Glutamatergic neuron (in vitro differentiated cells): ENCODE data around the gene AMH. TPM values are rescaled to one million over a fixed set of nuclear protein-coding genes. Genes with fewer than 3 reads are reported as not detected.

Experiments used
- DNase-seq: peaks from one replicate; pipeline ENCODE4 v3.0.0; 2022
- H3K27ac Mint-ChIP-seq: one replicate; pipeline ENCODE4 v1.8.0; 2020; ENCODE audit warnings: mild to moderate bottlenecking, mixed read lengths, inconsistent platforms; ENCODE audit not compliant: unreplicated experiment
- H3K27me3 Mint-ChIP-seq: one replicate; pipeline ENCODE4 v1.8.0; 2020; ENCODE audit warnings: mild to moderate bottlenecking, moderate library complexity, mixed read lengths, inconsistent platforms; ENCODE audit not compliant: unreplicated experiment
- H3K36me3 Mint-ChIP-seq: one replicate; pipeline ENCODE4 v1.8.0; 2020; ENCODE audit warnings: mild to moderate bottlenecking, mixed read lengths, inconsistent platforms; ENCODE audit not compliant: unreplicated experiment
- H3K4me1 Mint-ChIP-seq: one replicate; pipeline ENCODE4 v1.8.0; 2020; ENCODE audit warnings: mild to moderate bottlenecking, low read depth, mixed read lengths, inconsistent platforms; ENCODE audit not compliant: unreplicated experiment
- H3K4me3 Mint-ChIP-seq: one replicate; pipeline ENCODE4 v1.8.0; 2020; ENCODE audit warnings: mild to moderate bottlenecking, mixed read lengths, inconsistent platforms; ENCODE audit not compliant: unreplicated experiment
- H3K9me3 Mint-ChIP-seq: one replicate; pipeline ENCODE4 v1.8.0; 2020; ENCODE audit warnings: mild to moderate bottlenecking, moderate library complexity, mixed read lengths, inconsistent platforms; ENCODE audit not compliant: unreplicated experiment
- total RNA-seq: library from RNA; stranded (reverse); fragmentation: NEBNext Ultra II Directional; extraction: Animal tissue kit (Norgen Biotek cat#: 25700); gene quantifications from one replicate; pipeline ENCODE4 v1.2.1, GENCODE V29; 2021; ENCODE audit not compliant: unreplicated experiment
- TF ChIP-seq, protein P1 (sequence below): fragments of 200-600 bp; sonication (generic); IDR thresholded peaks from one replicate; pipeline ENCODE4 v1.5.0; 2021; ENCODE audit not compliant: partially characterized antibody, unreplicated experiment

AMH gene
- total RNA-seq, 1 donor from 2014 or later = 11.0 TPM

DNA sequence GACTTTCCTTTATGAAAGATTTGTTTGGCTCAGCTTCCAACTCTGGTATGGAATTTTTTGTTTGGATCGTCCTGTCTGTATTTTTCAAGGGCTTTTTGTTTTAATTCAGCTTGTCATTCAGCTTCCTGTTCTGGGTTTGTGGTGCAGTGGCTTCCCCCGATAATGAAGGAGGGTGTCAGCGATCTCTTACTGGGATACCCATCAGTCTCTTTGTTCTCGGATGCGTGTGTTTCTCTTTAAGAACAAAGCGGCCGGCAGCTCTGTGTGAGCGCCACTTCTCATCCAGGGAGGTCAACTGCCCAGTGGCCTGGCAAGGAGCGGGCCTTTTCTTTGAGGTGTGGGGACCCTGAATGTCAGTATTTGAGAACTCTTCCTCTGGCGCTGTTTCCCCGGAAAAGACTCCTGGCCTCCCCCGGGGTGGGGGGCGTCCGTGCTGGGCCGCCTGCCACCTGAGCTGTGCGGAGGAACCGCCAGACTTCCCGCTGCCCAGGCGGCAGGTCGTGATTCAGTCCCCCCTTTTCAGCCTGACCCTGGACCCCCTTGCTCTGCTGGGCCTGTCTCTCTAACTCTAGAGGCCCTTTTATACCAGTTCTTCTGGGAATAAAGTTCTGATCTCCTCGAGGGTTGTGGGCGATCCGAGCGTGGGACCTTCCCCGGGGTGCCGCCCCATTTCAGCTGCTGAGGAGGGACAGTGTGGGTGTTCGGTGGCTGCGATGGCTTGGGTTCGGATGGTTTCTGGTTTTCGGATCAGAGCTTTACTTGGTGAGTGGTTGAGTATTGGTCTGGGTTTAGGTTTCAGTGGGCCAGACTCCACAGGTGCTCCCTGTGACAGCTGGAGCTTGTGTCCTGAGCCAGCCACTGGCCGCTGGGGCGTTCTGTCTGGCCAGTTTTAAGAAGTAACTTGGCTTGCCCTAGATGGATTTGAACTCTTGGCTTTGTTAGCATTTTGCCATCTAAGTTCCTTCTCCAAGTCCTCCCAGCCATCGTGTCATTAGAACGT is 9.1 kb upstream of the AMH start:
- Mint-ChIP-seq H3K4me3 (peak overlapping the region; percentile 91), H3K27me3 (peaks cover 14% of the 10 kb centered on the region), H3K9me3 (peaks cover 24% of the 10 kb centered on the region), H3K4me1 (peaks cover 28% of the 10 kb centered on the region), H3K36me3 (no peaks in the 10 kb centered on the region), H3K27ac (peak overlapping the region; percentile 93)
- no peak for DNase-seq
- TF ChIP-seq, protein P1, sequence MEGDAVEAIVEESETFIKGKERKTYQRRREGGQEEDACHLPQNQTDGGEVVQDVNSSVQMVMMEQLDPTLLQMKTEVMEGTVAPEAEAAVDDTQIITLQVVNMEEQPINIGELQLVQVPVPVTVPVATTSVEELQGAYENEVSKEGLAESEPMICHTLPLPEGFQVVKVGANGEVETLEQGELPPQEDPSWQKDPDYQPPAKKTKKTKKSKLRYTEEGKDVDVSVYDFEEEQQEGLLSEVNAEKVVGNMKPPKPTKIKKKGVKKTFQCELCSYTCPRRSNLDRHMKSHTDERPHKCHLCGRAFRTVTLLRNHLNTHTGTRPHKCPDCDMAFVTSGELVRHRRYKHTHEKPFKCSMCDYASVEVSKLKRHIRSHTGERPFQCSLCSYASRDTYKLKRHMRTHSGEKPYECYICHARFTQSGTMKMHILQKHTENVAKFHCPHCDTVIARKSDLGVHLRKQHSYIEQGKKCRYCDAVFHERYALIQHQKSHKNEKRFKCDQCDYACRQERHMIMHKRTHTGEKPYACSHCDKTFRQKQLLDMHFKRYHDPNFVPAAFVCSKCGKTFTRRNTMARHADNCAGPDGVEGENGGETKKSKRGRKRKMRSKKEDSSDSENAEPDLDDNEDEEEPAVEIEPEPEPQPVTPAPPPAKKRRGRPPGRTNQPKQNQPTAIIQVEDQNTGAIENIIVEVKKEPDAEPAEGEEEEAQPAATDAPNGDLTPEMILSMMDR = no peak

DNA sequence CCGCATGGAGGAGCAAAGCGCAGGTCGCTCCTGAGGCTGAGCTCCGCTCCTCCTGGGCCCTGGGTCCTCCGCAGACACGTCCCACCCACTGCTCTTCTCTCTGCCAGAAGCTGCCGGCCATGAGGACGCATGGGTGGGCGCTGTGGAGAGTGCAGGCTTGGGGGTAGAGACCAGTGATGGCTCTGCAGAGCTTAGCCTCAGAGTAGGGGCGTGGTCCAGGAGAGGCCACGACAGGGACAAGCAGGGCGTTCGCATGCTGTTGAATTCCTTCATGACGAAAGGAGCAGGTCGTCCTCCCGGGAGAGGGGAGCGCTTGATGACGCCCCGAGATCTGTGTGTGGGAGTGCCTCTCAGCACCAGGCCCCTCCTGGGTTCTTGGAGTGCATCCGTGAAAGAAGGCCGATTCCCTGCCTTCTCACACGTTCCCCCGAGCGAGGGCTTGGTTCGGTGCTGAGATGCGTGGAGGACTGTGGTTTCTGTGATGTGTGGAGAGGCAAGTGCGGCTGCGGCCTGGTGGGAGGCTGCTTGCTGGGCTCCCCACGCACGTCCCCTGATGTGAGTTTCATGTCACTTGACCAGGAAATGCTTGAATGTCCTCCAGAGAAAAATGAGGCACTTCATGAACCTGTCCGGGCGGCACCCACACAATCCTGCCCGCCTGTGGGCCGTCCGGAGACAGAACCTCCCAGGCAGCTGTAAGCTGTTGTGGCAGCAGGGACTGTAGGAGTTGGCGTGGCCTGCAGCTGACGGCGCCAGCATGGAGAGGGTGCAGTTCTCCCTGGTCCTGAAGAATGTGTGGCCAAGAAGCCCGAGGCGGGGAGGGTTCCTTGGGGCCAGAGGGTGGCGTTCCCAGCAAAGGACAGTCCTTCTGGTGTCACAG is 8.0 kb upstream of the AMH start:
- H3K9me3 Mint-ChIP-seq = peaks cover 20% of the 10 kb centered on the region
- H3K4me3 Mint-ChIP-seq = peak overlapping the region; percentile 91
- no peak for DNase-seq
- TF ChIP-seq, protein P1 = no peak
- peaks cover 27% of the 10 kb centered on the region for H3K4me1 Mint-ChIP-seq
- H3K27me3 Mint-ChIP-seq = peaks cover 15% of the 10 kb centered on the region
- H3K36me3 Mint-ChIP-seq = no peaks in the 10 kb centered on the region
- H3K27ac Mint-ChIP-seq = peak overlapping the region; percentile 84

DNA sequence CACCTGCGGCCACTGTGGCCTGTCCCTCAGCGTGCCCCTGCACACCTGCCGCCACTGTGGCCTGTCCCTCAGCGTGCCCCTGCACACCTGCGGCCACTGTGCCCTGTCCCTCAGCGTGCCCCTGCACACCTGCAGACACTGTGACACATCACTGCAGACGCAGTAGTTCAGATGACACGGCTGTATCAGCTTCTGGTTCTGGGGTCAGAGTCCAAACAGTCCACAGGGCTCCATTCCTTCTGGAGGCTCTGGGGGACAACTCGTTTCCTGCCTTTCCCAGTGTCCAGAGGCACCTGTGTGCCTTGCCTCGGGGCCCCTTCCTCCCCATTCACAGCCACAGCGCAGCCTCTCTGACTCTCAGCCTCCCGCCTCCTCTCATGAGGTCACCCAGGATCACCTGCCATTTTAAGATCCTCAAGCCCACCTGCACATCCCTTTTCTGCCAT is 7.0 kb upstream of the AMH start:
- Mint-ChIP-seq H3K4me3 (no peak overlapping the region), H3K27ac (peak overlapping the region; percentile 85), H3K9me3 (peaks cover 15% of the 10 kb centered on the region), H3K36me3 (no peaks in the 10 kb centered on the region), H3K27me3 (peaks cover 9% of the 10 kb centered on the region), H3K4me1 (peaks cover 27% of the 10 kb centered on the region)
- TF ChIP-seq, protein P1 = no peak
- no peak for DNase-seq

DNA sequence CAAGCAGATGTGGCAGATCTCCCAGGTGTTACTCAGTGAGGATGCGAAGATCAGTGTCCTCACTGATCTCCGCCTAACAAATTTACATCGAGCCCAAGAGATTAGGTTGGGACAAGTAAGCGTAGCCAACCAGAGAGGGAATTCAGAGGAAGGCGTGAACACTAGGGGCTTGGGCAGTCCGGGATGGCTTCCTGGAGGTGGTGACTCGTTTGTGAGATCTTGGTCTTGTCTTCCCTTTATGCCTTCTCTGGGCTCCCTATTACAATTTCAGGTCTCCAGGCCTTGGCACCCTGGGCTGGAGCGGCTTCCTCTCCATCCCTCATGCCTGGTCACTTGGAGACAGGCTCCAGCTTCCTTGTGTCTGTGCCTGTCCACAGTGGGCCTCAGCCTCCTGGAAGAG is 6.3 kb upstream of the AMH start:
- Mint-ChIP-seq H3K27ac (peak overlapping the region; percentile 85), H3K27me3 (peaks cover 9% of the 10 kb centered on the region), H3K36me3 (no peaks in the 10 kb centered on the region), H3K9me3 (peaks cover 11% of the 10 kb centered on the region), H3K4me1 (peaks cover 23% of the 10 kb centered on the region), H3K4me3 (peak overlapping the region; percentile 76)
- no peak for DNase-seq
- TF ChIP-seq, protein P1 = no peak
